Gastrocnemius medialis (tissue), 4 donors: ENCODE measurements around the gene C2orf68. TPM values are rescaled to one million over a fixed set of nuclear protein-coding genes. Genes with fewer than 3 reads are reported as not detected.

Experiments
- ATAC-seq, 2 donors: fragments of 150-250 bp; one replicate each; pipeline ENCODE4 v1.9.1; 2016
- DNase-seq, 2 donors: peaks; one replicate each; pipeline ENCODE4 v3.0.0-alpha.2; 2019
- H3K27ac ChIP-seq, 4 donors: fragments of 200-600 bp; sonication (generic); 1 replicate in 1 of 4; 2 replicates in 3 of 4; pipeline ENCODE4 v1.5.1; 2016 to 2018; ENCODE audit warnings: mild to moderate bottlenecking in 2 of 4, moderate library complexity in 1 of 4
- H3K27me3 ChIP-seq, 3 donors: fragments of 200-600 bp; sonication (generic) in 2 of 3; 1 replicate in 1 of 3; 2 replicates in 2 of 3; pipeline versions ENCODE4 v1.5.1 to v1.6.0; 2016 to 2019; ENCODE audit warnings: mild to moderate bottlenecking in 1 of 3, moderate library complexity in 1 of 3
- H3K36me3 ChIP-seq, 2 donors: fragments of 200-600 bp; sonication (generic) in 1 of 2; one replicate each; pipeline ENCODE4 v1.5.1; 2017 to 2018
- H3K4me1 ChIP-seq, 2 donors: fragments of 200-600 bp; sonication (generic) in 1 of 2; one replicate each; pipeline ENCODE4 v1.5.1; 2016 to 2017; ENCODE audit warnings: mild to moderate bottlenecking in 2 of 2
- H3K4me3 ChIP-seq, 4 donors: fragments of 200-600 bp; sonication (generic) in 3 of 4; 1 replicate in 1 of 4; 2 replicates in 3 of 4; pipeline ENCODE4 v1.5.1; 2016 to 2019; ENCODE audit warnings: mild to moderate bottlenecking in 2 of 4
- H3K9me3 ChIP-seq, 3 donors: fragments of 200-600 bp; sonication (generic) in 2 of 3; 1 replicate in 1 of 3; 2 replicates in 2 of 3; pipeline ENCODE4 v1.5.1; 2016 to 2019
- POLR2A ChIP-seq, 2 donors: fragments of 450-650 bp; IDR thresholded peaks; one replicate each; pipeline ENCODE4 v1.6.1; 2017; ENCODE audit warnings: antibody characterized with exemption in 2 of 2, mild to moderate bottlenecking in 2 of 2, moderate library complexity in 2 of 2
- in situ Hi-C, 4 donors: fragments of 200-750 bp; cut with MboI; loops; one replicate each; pipeline versions ENCODE4 v1.15.0 to v1.8.0; 2017; ENCODE audit warnings: low sequenced_read_pairs in 4 of 4
- intact Hi-C: fragments of 100-400 bp; cut with DNase I; formaldehyde crosslinking; loops from one replicate; pipeline ENCODE4 v1.15.1; 2023; ENCODE audit warnings: low total_unique reads
- total RNA-seq, 4 donors: library from RNA; depleted of rRNA; stranded (reverse); fragments of >200 nt; gene quantifications; one replicate each; pipeline versions ENCODE4 v1.1.0 to v1.2.3, GENCODE V29; 2016
- TF ChIP-seq, protein P1 (sequence below), 5 experiments: fragments of 450-650 bp in 3 of 5; fragments of 200-600 bp in 2 of 5; sonication (generic) in 2 of 5; IDR thresholded peaks in 4 of 5; conservative IDR thresholded peaks in 1 of 5; 1 replicate in 4 of 5; 2 replicates in 1 of 5; pipeline ENCODE4 v1.5.1; 2016 to 2019; ENCODE audit warnings: antibody characterized with exemption in 5 of 5, mild to moderate bottlenecking in 3 of 5, moderate library complexity in 3 of 5

Gene C2orf68
- total RNA-seq, 4 donors from 2014 or later, result 28.4 to 35.4 (median 32.3) TPM

DNA sequence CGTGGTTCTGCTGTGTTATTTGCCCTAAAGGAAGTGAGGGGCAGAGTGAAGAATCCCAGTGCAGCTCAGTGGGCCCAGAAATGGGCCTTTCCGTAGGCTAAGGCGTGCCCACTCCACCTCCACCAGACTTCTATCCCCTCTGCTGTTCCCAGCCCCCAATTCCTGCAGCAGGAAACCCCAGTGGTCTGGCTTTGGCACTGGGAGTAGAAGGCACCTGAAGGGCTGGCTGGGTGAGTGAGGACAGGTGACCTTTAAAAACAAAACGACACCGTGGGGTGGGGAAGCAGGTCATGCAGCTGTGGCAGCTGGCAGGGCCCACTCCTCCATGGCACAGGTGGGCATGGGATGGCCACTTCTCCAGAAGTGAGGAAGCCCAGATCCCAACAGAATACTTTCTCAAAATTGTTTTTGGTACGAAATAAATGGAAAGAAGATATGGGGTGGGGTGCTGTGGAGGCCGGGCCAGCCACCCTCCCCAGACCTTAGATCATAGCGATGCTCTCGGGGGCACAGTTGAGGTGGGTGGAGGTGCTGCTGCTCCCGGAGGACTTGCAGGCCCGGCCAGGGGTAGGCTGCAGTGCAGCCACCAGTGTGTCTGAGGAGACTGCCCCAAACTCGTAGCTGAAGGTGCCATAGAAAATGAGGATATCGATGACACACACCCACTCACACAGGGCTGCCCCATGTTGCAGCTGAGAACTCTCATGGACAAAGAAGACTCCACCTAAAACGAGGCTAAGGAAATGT, 13.1 kb downstream of the C2orf68 start:
- intact Hi-C loops, result no loop called here
- H3K9me3 ChIP-seq, result no peaks in the 10 kb centered on the region
- ATAC-seq, result no peak
- peaks cover 0 to 41% of the 10 kb centered on the region in 2 donors for H3K36me3 ChIP-seq
- H3K4me1 ChIP-seq, result peaks cover 42 to 51% of the 10 kb centered on the region in 2 donors
- no peaks in the 10 kb centered on the region for H3K27me3 ChIP-seq
- no peak for DNase-seq
- in situ Hi-C loops, result no loop called here
- TF ChIP-seq, protein P1, sequence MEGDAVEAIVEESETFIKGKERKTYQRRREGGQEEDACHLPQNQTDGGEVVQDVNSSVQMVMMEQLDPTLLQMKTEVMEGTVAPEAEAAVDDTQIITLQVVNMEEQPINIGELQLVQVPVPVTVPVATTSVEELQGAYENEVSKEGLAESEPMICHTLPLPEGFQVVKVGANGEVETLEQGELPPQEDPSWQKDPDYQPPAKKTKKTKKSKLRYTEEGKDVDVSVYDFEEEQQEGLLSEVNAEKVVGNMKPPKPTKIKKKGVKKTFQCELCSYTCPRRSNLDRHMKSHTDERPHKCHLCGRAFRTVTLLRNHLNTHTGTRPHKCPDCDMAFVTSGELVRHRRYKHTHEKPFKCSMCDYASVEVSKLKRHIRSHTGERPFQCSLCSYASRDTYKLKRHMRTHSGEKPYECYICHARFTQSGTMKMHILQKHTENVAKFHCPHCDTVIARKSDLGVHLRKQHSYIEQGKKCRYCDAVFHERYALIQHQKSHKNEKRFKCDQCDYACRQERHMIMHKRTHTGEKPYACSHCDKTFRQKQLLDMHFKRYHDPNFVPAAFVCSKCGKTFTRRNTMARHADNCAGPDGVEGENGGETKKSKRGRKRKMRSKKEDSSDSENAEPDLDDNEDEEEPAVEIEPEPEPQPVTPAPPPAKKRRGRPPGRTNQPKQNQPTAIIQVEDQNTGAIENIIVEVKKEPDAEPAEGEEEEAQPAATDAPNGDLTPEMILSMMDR (IDR thresholded peaks at IDR 0.05 in 4 of 5, conservative IDR thresholded peaks at IDR 0.05 in 1 of 5), result no peak
- no peak for TF ChIP-seq POLR2A (IDR thresholded peaks at IDR 0.05)
- no peak overlapping the region for H3K4me3 ChIP-seq
- H3K27ac ChIP-seq, result peak overlapping the region in 2 of 4 donors; percentile 23 to 32

DNA sequence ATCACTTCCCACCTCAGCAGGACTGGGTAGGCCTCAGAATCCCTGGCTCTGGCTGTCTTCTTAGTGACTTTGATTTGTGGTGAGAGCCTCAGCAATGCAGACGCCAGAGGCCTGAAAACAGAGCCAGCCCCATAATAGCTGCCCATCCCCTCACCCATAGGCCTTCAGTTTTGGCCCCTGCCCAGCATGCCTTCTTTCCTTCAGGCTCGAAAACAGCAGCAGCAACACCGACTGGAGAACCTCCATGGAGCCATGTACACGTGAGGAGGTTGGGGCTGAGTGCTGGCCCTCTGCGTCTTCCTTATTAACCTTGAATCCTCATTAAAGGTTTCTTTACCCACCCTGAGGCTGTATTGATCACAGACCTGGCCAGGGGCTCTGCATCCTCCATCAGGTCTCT, 14.6 kb downstream of the C2orf68 start:
- TF ChIP-seq POLR2A (IDR thresholded peaks at IDR 0.05), result no peak
- TF ChIP-seq, protein P1 (IDR thresholded peaks at IDR 0.05 in 4 of 5, conservative IDR thresholded peaks at IDR 0.05 in 1 of 5), result no peak
- ATAC-seq (no peak), DNase-seq (no peak)
- Histone ChIP-seq H3K9me3 (no peaks in the 10 kb centered on the region), H3K4me3 (no peak overlapping the region), H3K36me3 (peaks cover 0 to 48% of the 10 kb centered on the region in 2 donors), H3K27me3 (no peaks in the 10 kb centered on the region), H3K27ac (peak overlapping the region in 3 of 4 donors; percentile 87 to 99 (median 94)), H3K4me1 (peaks cover 43 to 51% of the 10 kb centered on the region in 2 donors)
- in situ Hi-C loops, result no loop called here
- intact Hi-C loops, result no loop called here

DNA sequence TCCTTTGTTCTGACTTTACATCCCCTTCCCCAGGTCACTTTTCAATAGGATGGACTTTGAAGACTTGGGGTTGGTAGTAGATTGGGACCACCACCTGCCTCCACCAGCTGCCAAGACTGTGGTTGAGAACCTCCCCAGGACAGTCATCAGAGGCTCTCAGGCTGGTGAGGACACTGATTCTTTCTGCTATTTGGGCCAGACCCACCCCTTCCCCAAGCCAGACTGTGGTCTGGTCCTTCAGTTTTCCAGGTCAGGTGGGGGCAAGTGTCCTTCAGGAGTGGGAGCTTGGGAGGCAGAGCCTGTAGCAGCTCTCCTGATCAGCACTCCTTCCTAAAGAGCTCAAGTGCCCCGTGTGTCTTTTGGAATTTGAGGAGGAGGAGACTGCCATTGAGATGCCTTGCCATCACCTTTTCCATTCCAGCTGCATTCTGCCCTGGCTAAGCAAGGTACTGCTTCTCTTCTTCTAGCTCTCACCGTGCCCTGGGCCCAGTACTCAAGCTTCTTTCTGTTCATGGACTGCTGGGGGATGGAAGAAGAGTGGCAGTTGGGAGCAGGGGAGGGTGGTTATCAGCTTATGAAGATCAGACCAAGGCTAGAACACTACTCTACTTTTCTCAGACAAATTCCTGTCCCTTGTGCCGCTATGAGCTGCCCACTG, 15.3 kb downstream of the C2orf68 start:
- Histone ChIP-seq H3K4me3 (peak overlapping the region; percentile 55 to 98 (median 78)), H3K4me1 (peaks cover 48 to 55% of the 10 kb centered on the region in 2 donors), H3K36me3 (peaks cover 0 to 48% of the 10 kb centered on the region in 2 donors), H3K27me3 (no peaks in the 10 kb centered on the region), H3K9me3 (no peaks in the 10 kb centered on the region), H3K27ac (peak overlapping the region; percentile 87 to 99 (median 94))
- DNase-seq (no peak), ATAC-seq (no peak)
- intact Hi-C loops (no loop called here), in situ Hi-C loops (no loop called here)
- TF ChIP-seq, protein P1 (IDR thresholded peaks at IDR 0.05 in 4 of 5, conservative IDR thresholded peaks at IDR 0.05 in 1 of 5), result no peak
- TF ChIP-seq POLR2A (IDR thresholded peaks at IDR 0.05), result no peak

DNA sequence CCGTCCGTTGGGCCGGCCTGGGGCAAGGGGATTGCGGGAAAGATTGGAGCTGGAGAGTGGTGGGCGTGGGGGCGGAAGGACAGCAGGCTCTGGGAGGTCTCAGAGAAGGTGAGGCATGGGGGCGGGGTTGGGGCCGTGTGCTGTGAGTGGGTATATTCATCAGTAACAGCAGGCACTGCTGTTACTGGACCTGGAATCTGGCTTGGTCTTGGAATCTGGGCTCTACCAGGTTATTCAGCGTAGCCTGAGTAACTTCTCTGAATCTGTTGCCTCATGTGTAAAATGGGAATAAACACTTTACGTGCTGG, 15.9 kb downstream of the C2orf68 start:
- peak in 1 of 2 donors; percentile 13 for ATAC-seq
- in situ Hi-C loops, result no loop called here

More for the DNA sequence above, 15.9 kb downstream of the C2orf68 start:
- no peaks in the 10 kb centered on the region for H3K9me3 ChIP-seq
- H3K4me1 ChIP-seq, result peaks cover 48 to 55% of the 10 kb centered on the region in 2 donors
- H3K36me3 ChIP-seq, result peaks cover 0 to 46% of the 10 kb centered on the region in 2 donors
- DNase-seq, result no peak
- intact Hi-C loops, result no loop called here
- no peak for TF ChIP-seq POLR2A (IDR thresholded peaks at IDR 0.05)
- TF ChIP-seq, protein P1 (IDR thresholded peaks at IDR 0.05 in 4 of 5, conservative IDR thresholded peaks at IDR 0.05 in 1 of 5), result no peak
- peak overlapping the region; percentile 87 to 99 (median 94) for H3K27ac ChIP-seq
- H3K4me3 ChIP-seq, result peak overlapping the region; percentile 55 to 98 (median 78)
- H3K27me3 ChIP-seq, result no peaks in the 10 kb centered on the region
